HepG2 (cell line): ENCODE measurements around the gene CLASRP. TPM values are rescaled to one million over a fixed set of nuclear protein-coding genes. Genes with fewer than 3 reads are reported as not detected.
A peak's percentile ranks its signal among the peaks of the same experiment; 100 is the strongest.

ENCODE experiments used
- ARID4A ChIP-seq: sonication (generic); formaldehyde crosslinking; IDR thresholded peaks from 2 replicates; pipeline ENCODE4 v1.5.0; 2020; ENCODE audit warnings: mild to moderate bottlenecking, missing genetic modification reagents, borderline replicate concordance
- CC2D1A ChIP-seq: sonication (generic); formaldehyde crosslinking; IDR thresholded peaks from 2 replicates; pipeline ENCODE4 v1.8.1; 2023; ENCODE audit warnings: mild to moderate bottlenecking, missing genetic modification reagents
- FOSL2 ChIP-seq: sonication (generic); formaldehyde crosslinking; IDR thresholded peaks from 2 replicates; pipeline ENCODE4 v1.4.0; 2020; ENCODE audit warnings: missing genetic modification reagents
- FOXA3 ChIP-seq: IDR thresholded peaks from 2 replicates; pipeline ENCODE4 v1.6.1; 2016; ENCODE audit warnings: missing genetic modification reagents, missing compliant biosample characterization
- HMG20B ChIP-seq: conservative IDR thresholded peaks from 2 replicates; pipeline ENCODE4 v1.6.1; 2016; ENCODE audit warnings: missing genetic modification reagents, missing compliant biosample characterization
- HNF4A ChIP-seq: sonication (generic); formaldehyde crosslinking; IDR thresholded peaks from 2 replicates; pipeline ENCODE4 v1.4.0; 2020; ENCODE audit warnings: missing genetic modification reagents
- JUNB ChIP-seq: sonication (generic); formaldehyde crosslinking; IDR thresholded peaks from 2 replicates; pipeline ENCODE4 v1.8.0; 2022; ENCODE audit warnings: missing genetic modification reagents, mild to moderate bottlenecking, borderline replicate concordance
- MIER3 ChIP-seq: IDR thresholded peaks from 2 replicates; pipeline ENCODE4 v1.6.1; 2016; ENCODE audit warnings: missing compliant biosample characterization, borderline replicate concordance
- RXRA ChIP-seq: sonication (generic); formaldehyde crosslinking; IDR thresholded peaks from 2 replicates; pipeline ENCODE4 v1.5.1; 2020; ENCODE audit warnings: missing genetic modification reagents
- SIX4 ChIP-seq: sonication (generic); formaldehyde crosslinking; IDR thresholded peaks from 2 replicates; pipeline ENCODE4 v1.4.0; 2020; ENCODE audit warnings: missing genetic modification reagents
- SMAD1 ChIP-seq: sonication (generic); formaldehyde crosslinking; IDR thresholded peaks from 2 replicates; pipeline ENCODE4 v1.4.0; 2020; ENCODE audit warnings: missing genetic modification reagents, low read depth, mild to moderate bottlenecking, borderline replicate concordance
- TERF1 ChIP-seq: sonication (generic); formaldehyde crosslinking; IDR thresholded peaks from 2 replicates; pipeline ENCODE4 v1.8.0; 2022; ENCODE audit warnings: mild to moderate bottlenecking, missing genetic modification reagents, moderate library complexity
- THYN1 ChIP-seq: sonication (generic); formaldehyde crosslinking; IDR thresholded peaks from 2 replicates; pipeline ENCODE4 v1.8.1; 2023; ENCODE audit warnings: low read depth, mild to moderate bottlenecking, moderate library complexity, missing genetic modification reagents, borderline replicate concordance
- ZBTB14 ChIP-seq: sonication (generic); formaldehyde crosslinking; IDR thresholded peaks from 2 replicates; pipeline ENCODE4 v1.4.0; 2020; ENCODE audit warnings: missing genetic modification reagents
- ZBTB34 ChIP-seq: sonication (generic); formaldehyde crosslinking; IDR thresholded peaks from 2 replicates; pipeline ENCODE4 v1.8.0; 2022; ENCODE audit warnings: mild to moderate bottlenecking, missing genetic modification reagents
- ZC3H4 ChIP-seq: sonication (generic); formaldehyde crosslinking; IDR thresholded peaks from 2 replicates; pipeline ENCODE4 v1.4.0; 2020; ENCODE audit warnings: missing genetic modification reagents, borderline replicate concordance
- ZEB1 ChIP-seq: IDR thresholded peaks from 2 replicates; pipeline ENCODE4 v1.6.1; 2012; ENCODE audit warnings: mild to moderate bottlenecking, low read depth, inconsistent platforms; ENCODE audit not compliant: insufficient replicate concordance
- ZFP90 ChIP-seq: sonication (generic); formaldehyde crosslinking; IDR thresholded peaks from 2 replicates; pipeline ENCODE4 v1.8.0; 2022; ENCODE audit warnings: missing genetic modification reagents, mild to moderate bottlenecking, inconsistent platforms, borderline replicate concordance
- ZNF232 ChIP-seq: sonication (generic); formaldehyde crosslinking; IDR thresholded peaks from 2 replicates; pipeline ENCODE4 v1.4.0; 2020; ENCODE audit warnings: missing genetic modification reagents, borderline replicate concordance
- ZNF282 ChIP-seq: fragments of 450-650 bp; IDR thresholded peaks from 2 replicates; pipeline ENCODE4 v1.6.1; 2018; ENCODE audit not compliant: partially characterized antibody
- ZNF589 ChIP-seq: sonication (generic); formaldehyde crosslinking; conservative IDR thresholded peaks from 2 replicates; pipeline ENCODE4 v1.8.0; 2022; ENCODE audit warnings: mild to moderate bottlenecking, moderate library complexity, missing genetic modification reagents
- ZNF607 ChIP-seq: sonication (generic); formaldehyde crosslinking; IDR thresholded peaks from 2 replicates; pipeline ENCODE4 v1.5.1; 2020; ENCODE audit warnings: missing genetic modification reagents, mild to moderate bottlenecking, borderline replicate concordance
- polyA plus RNA-seq, 8 experiments: library from polyadenylated mRNA; depleted of rRNA in 3 of 8; stranded (reverse) in 7 of 8; unstranded in 1 of 8; fragments of >200 nt; fragmentation: Illumina TruSeq in 4 of 8; extraction: Trizol in 4 of 8; gene quantifications; 2 replicates each; pipeline versions ENCODE4 v1.2.1 to v1.2.3, GENCODE V29; 2011 to 2016; ENCODE audit warnings: low read depth in 4 of 8, missing spikeins in 1 of 8, mixed read lengths in 1 of 8; ENCODE audit not compliant: insufficient read depth in 1 of 8
- total RNA-seq, 5 experiments: library from RNA; depleted of rRNA; stranded (reverse); fragments of >200 nt; fragmentation: Illumina TruSeq; extraction: Trizol; gene quantifications; 2 replicates each; pipeline ENCODE4 v1.2.3, GENCODE V29; 2016; ENCODE audit warnings: low read depth in 1 of 5

Gene CLASRP
- total and polyA plus RNA-seq, 2 of the 13 experiments (the other 11 are each of a cell fraction or from before 2014, with no cell fraction given), result 32.0 to 51.4 TPM

GRCh38 chr19:45099467-45100191, 60.8 kb downstream of the CLASRP start (continued):
- TF ChIP-seq ARID4A (CRISPR knock-in tag) (0 out of 2 replicates have a peak, but pooled peaks have one; percentile 34), RXRA (CRISPR knock-in tag) (peak; percentile 25; the same call in 1 of the 2 replicates), HMG20B (CRISPR knock-in tag) (no peak), ZNF282 (no peak), ZNF589 (CRISPR knock-in tag) (no peak), ZBTB34 (CRISPR knock-in tag) (no peak), THYN1 (CRISPR knock-in tag) (no peak), FOSL2 (CRISPR knock-in tag) (peak; percentile 94), ZNF607 (CRISPR knock-in tag) (no peak), SMAD1 (no peak), ZBTB14 (no peak), ZFP90 (CRISPR knock-in tag) (no peak), JUNB (CRISPR knock-in tag) (no peak), ZEB1 (no peak), SIX4 (CRISPR knock-in tag) (no peak), MIER3 (CRISPR knock-in tag) (0 out of 2 replicates have a peak, but pooled peaks have one; percentile 18), CC2D1A (CRISPR knock-in tag) (no peak), HNF4A (CRISPR knock-in tag) (no peak), ZC3H4 (CRISPR knock-in tag) (no peak), TERF1 (CRISPR knock-in tag) (no peak), ZNF232 (CRISPR knock-in tag) (no peak), FOXA3 (0 out of 2 replicates have a peak, but pooled peaks have one; percentile 31)
